ENCODE measurements around the gene IQCC.

The IQCC gene

DNA sequence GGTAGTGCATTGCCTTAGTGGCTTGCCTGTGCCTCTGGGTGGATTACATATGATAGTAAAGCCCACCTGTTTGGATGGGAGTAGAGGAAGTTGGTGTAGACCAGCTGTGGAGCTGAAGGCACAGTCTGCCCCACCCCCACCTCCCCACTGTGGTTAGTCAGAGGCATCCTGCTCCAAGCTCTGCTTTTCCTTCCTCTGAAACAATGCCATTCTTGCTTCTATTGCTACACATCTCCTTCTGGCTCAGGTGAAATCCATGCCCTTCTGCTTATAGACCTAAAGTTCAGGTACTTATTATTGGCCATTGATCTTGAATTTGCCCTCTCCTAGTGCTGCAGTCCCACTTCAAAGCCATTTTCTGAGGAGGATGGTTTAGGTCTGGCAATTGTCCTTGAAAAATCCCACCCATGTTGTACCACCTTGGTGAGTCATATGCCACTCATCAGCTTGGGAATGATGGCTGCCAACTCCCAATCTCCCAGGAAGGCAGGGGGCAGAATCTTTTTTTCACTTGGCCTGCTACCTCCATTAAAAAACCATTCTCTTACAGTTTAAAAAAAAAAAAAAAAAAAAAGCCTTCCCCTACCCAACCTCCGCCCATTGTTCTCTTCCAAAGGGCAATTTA is 32.7 kb upstream of the IQCC start:
- ATAC-seq (ENCODE audit: low read depth) (peak; percentile 49; the same call in 2 of the 3 replicates), DNase-seq (ENCODE audit: low spot score) (no peak)
- H3K4me3 ChIP-seq (ENCODE audit: severe bottlenecking), result no peak overlapping the region
- H3K36me3 ChIP-seq (ENCODE audit: low read depth), result peaks cover 42% of the 10 kb centered on the region
- TF ChIP-seq, protein P1, sequence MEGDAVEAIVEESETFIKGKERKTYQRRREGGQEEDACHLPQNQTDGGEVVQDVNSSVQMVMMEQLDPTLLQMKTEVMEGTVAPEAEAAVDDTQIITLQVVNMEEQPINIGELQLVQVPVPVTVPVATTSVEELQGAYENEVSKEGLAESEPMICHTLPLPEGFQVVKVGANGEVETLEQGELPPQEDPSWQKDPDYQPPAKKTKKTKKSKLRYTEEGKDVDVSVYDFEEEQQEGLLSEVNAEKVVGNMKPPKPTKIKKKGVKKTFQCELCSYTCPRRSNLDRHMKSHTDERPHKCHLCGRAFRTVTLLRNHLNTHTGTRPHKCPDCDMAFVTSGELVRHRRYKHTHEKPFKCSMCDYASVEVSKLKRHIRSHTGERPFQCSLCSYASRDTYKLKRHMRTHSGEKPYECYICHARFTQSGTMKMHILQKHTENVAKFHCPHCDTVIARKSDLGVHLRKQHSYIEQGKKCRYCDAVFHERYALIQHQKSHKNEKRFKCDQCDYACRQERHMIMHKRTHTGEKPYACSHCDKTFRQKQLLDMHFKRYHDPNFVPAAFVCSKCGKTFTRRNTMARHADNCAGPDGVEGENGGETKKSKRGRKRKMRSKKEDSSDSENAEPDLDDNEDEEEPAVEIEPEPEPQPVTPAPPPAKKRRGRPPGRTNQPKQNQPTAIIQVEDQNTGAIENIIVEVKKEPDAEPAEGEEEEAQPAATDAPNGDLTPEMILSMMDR (IDR thresholded peaks at IDR 0.05; ENCODE audit: poor library complexity, severe bottlenecking), result no peak
- H3K4me1 ChIP-seq (ENCODE audit: insufficient read depth, poor library complexity, severe bottlenecking), result peaks cover 7% of the 10 kb centered on the region
- peak overlapping the region; percentile 18 for H3K27ac ChIP-seq (ENCODE audit: poor library complexity, severe bottlenecking)
- no peaks in the 10 kb centered on the region for H3K9me3 ChIP-seq (ENCODE audit: severe bottlenecking)
- no peaks in the 10 kb centered on the region for H3K27me3 ChIP-seq (ENCODE audit: insufficient read depth, poor library complexity, severe bottlenecking)

DNA sequence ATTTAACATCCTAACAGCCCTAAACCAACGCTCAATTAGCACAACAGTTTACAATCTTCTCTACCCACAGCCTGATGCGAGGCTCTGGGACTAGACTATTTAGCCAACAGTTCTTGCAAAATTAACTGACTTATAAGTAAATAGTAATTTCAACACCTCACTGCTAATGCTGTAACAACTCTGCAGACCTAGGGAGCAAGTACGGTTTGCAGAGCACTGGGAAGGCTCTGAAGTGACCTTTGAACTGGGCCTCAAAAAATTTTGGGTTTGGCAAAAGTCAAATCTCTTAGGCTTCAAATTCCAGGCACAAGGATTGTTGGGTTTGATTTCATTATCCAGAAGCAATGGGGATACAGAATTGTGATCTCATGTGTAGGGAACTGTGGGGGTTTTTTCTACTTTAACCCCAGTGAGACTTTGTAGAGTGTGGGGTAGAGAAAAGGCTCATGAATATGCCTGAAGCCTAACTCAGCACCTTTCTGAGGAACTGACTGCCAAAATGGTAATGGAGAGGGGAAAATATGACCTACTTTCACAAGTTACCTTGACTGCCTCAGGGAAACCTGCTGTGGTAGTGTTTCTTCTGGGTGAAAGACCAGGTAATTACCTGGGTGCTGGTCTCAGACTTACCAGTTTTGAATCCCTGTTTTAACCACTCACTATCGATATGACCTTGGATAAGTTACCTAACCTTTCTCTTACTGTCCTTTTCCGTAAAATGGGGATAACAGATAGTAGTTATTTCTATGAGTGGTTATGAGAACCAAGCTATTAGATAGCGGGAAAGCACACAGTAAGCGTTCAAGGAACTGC is 26.9 kb upstream of the IQCC start:
- peak overlapping the region; percentile 77 for H3K27ac ChIP-seq (ENCODE audit: poor library complexity, severe bottlenecking)
- H3K27me3 ChIP-seq (ENCODE audit: insufficient read depth, poor library complexity, severe bottlenecking), result no peaks in the 10 kb centered on the region
- no peak for ATAC-seq (ENCODE audit: low read depth)
- DNase-seq (ENCODE audit: low spot score), result no peak
- TF ChIP-seq, protein P1 (IDR thresholded peaks at IDR 0.05; ENCODE audit: poor library complexity, severe bottlenecking), result no peak
- H3K36me3 ChIP-seq (ENCODE audit: low read depth), result peaks cover 39% of the 10 kb centered on the region
- H3K4me1 ChIP-seq (ENCODE audit: insufficient read depth, poor library complexity, severe bottlenecking), result peaks cover 10% of the 10 kb centered on the region
- no peak overlapping the region for H3K4me3 ChIP-seq (ENCODE audit: severe bottlenecking)
- H3K9me3 ChIP-seq (ENCODE audit: severe bottlenecking), result no peaks in the 10 kb centered on the region

DNA sequence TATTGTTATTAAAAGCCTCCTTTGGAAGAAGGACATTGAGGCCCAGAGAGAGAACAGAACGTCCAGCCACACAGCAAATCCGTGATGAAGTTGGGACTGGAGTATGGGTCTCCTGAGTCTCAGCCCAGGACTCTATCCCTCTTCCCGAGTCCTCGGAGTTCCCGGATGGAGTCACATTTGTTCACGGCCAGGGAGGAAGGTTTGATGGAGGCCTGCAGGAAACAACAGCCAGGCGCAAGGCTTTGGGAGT is 26.4 kb upstream of the IQCC start:
- peak overlapping the region; percentile 77 for H3K27ac ChIP-seq (ENCODE audit: poor library complexity, severe bottlenecking)
- H3K4me3 ChIP-seq (ENCODE audit: severe bottlenecking), result peak overlapping the region; percentile 51
- ATAC-seq (ENCODE audit: low read depth) (no peak), DNase-seq (ENCODE audit: low spot score) (no peak)
- no peaks in the 10 kb centered on the region for H3K9me3 ChIP-seq (ENCODE audit: severe bottlenecking)
- H3K4me1 ChIP-seq (ENCODE audit: insufficient read depth, poor library complexity, severe bottlenecking), result peaks cover 10% of the 10 kb centered on the region
- H3K27me3 ChIP-seq (ENCODE audit: insufficient read depth, poor library complexity, severe bottlenecking), result no peaks in the 10 kb centered on the region
- peaks cover 38% of the 10 kb centered on the region for H3K36me3 ChIP-seq (ENCODE audit: low read depth)
- TF ChIP-seq, protein P1 (IDR thresholded peaks at IDR 0.05; ENCODE audit: poor library complexity, severe bottlenecking), result no peak

DNA sequence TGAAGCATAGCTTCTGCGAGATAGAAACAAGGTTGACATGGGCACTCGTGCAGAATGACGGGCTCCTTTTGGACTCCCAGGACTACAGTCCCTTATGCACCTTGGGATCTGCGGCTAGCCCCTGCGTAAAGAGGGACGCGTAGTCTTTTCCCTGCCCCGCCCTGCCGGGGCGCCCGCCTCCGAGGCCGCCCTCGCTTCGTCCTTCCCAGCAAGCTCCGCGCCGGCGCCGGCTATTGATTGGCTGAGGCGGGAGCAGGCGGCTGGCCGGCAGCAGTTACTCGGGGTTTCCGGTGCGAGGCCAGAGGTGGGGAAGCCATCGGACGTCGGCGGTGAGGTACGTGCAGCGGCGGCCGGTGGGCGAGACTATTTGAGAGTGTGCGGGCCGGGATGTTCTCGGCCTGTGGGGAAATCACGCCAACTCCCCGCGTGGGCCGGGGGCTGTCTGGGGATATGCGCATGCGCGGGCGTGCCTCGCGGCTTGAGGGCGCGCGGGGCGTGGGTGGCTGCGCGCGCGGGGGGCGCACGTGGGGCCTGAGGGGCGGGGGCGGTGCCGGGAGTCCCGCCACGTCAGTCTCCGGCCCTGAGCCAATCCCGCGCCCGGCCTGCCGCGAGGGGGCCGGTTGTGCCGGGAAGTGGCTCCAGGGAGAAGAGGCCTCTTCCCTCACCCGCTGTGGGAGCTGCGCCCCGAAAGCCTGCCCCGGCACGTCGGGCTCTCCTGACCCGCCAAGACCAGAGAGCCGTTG is 25.9 kb upstream of the IQCC start, which contains the start of gene TXLNA:
Gene TXLNA (plus strand): TSS at position 233 of the 743 bp plus-strand sequence. CDS start 671 bp downstream, outside the sequence.
- peak within 1 kb of the TSS; percentile 77 for H3K27ac ChIP-seq (ENCODE audit: poor library complexity, severe bottlenecking)
- peaks cover 10% of the 10 kb centered on the region for H3K4me1 ChIP-seq (ENCODE audit: insufficient read depth, poor library complexity, severe bottlenecking)
- peaks cover 40% of the 10 kb centered on the region for H3K36me3 ChIP-seq (ENCODE audit: low read depth)
- DNase-seq (ENCODE audit: low spot score), result peak; percentile 94
- TF ChIP-seq, protein P1 (IDR thresholded peaks at IDR 0.05; ENCODE audit: poor library complexity, severe bottlenecking), result no peak
- H3K9me3 ChIP-seq (ENCODE audit: severe bottlenecking), result no peaks in the 10 kb centered on the region
- peak within 1 kb of the TSS; percentile 51 for H3K4me3 ChIP-seq (ENCODE audit: severe bottlenecking)
- no peaks in the 10 kb centered on the region for H3K27me3 ChIP-seq (ENCODE audit: insufficient read depth, poor library complexity, severe bottlenecking)
- peak; percentile 88 for ATAC-seq (ENCODE audit: low read depth)

All from RWPE2 (cell line).